Large intestine (tissue), 3 donors: ENCODE data around the gene ADGRL2. TPM values are rescaled to one million over a fixed set of nuclear protein-coding genes. Genes with fewer than 3 reads are reported as not detected.

Experiments used
- DNase-seq, 2 donors: peaks; one replicate each; pipeline versions ENCODE4 v3.0.0 to v3.0.0-alpha.2; 2013
- H3K27ac ChIP-seq: one replicate; pipeline ENCODE4 v1.5.1; 2013; ENCODE audit warnings: low read length
- H3K27me3 ChIP-seq: 2 replicates; pipeline ENCODE4 v1.6.1; 2013; ENCODE audit warnings: low read length; ENCODE audit not compliant: control insufficient read depth, insufficient read depth
- H3K36me3 ChIP-seq: 2 replicates; pipeline ENCODE4 v1.6.1; 2013; ENCODE audit warnings: low read length; ENCODE audit not compliant: control insufficient read depth, insufficient read depth
- H3K4me1 ChIP-seq: one replicate; pipeline ENCODE4 v1.6.1; 2013; ENCODE audit warnings: low read length; ENCODE audit not compliant: control insufficient read depth, insufficient read depth
- H3K4me3 ChIP-seq: one replicate; pipeline ENCODE4 v1.5.1; 2013; ENCODE audit warnings: low read length
- H3K9me3 ChIP-seq: one replicate; pipeline ENCODE4 v1.6.1; 2013; ENCODE audit warnings: mild to moderate bottlenecking, low read depth, low read length, moderate library complexity; ENCODE audit not compliant: control insufficient read depth
- WGBS: methylation state at CpG from one replicate; pipeline ENCODE4 v1.1.5; 2013; ENCODE audit warnings: low lambda C conversion rate; ENCODE audit not compliant: insufficient coverage; 5-methylcytosine and 5-hydroxymethylcytosine counted together
- polyA plus RNA-seq: library from polyadenylated mRNA; unstranded; fragments of 120-200 nt; gene quantifications from one replicate; pipeline ENCODE4 v1.2.1, GENCODE V29; 2013

The ADGRL2 gene
- polyA plus RNA-seq, 1 donor: 60.9 TPM

- Histone ChIP-seq H3K4me1 (no peaks in the 10 kb centered on the region), H3K9me3 (no peaks in the 10 kb centered on the region), H3K27me3 (no peaks in the 10 kb centered on the region), H3K4me3 (no peak overlapping the region), H3K36me3 (no peaks in the 10 kb centered on the region), H3K27ac (no peak overlapping the region)
- DNase-seq: no peak
Measured at GRCh38 chr1:82007804-82008203, 207.1 kb downstream of the ADGRL2 start.

- Histone ChIP-seq H3K4me1 (no peaks in the 10 kb centered on the region), H3K27me3 (no peaks in the 10 kb centered on the region)
Measured at GRCh38 chr1:82013702-82014101, 213.0 kb downstream of the ADGRL2 start.

GRCh38 chr1:82015444-82015843 is 214.7 kb downstream of the ADGRL2 start:
- H3K27ac ChIP-seq: no peak overlapping the region
- no peak overlapping the region for H3K4me3 ChIP-seq
- no CpG with 5 or more reads among the region's 6 CpGs for WGBS
- no peaks in the 10 kb centered on the region for H3K36me3 ChIP-seq
- DNase-seq: no peak
- H3K9me3 ChIP-seq: no peaks in the 10 kb centered on the region
- H3K27me3 ChIP-seq: no peaks in the 10 kb centered on the region
- H3K4me1 ChIP-seq: no peaks in the 10 kb centered on the region

More at GRCh38 chr1:82013702-82014101, 213.0 kb downstream of the ADGRL2 start:
- DNase-seq: no peak
- Histone ChIP-seq H3K36me3 (no peaks in the 10 kb centered on the region), H3K27ac (no peak overlapping the region), H3K4me3 (no peak overlapping the region), H3K9me3 (no peaks in the 10 kb centered on the region)

- no peak for DNase-seq
- 78% methylated on average over 2 of the region's 2 CpGs for WGBS
- H3K36me3 ChIP-seq: no peaks in the 10 kb centered on the region
- H3K4me1 ChIP-seq: no peaks in the 10 kb centered on the region
- H3K27me3 ChIP-seq: no peaks in the 10 kb centered on the region
- H3K9me3 ChIP-seq: peaks cover 3% of the 10 kb centered on the region
- no peak overlapping the region for H3K27ac ChIP-seq
- H3K4me3 ChIP-seq: no peak overlapping the region
Measured at GRCh38 chr1:82018319-82018718, 217.6 kb downstream of the ADGRL2 start.

GRCh38 chr1:82019508-82019907 is 218.8 kb downstream of the ADGRL2 start:
- H3K4me1 ChIP-seq: no peaks in the 10 kb centered on the region
- peak in 1 of 2 donors; percentile 11 for DNase-seq
- no peak overlapping the region for H3K27ac ChIP-seq
- peaks cover 3% of the 10 kb centered on the region for H3K9me3 ChIP-seq
- H3K36me3 ChIP-seq: no peaks in the 10 kb centered on the region
- H3K4me3 ChIP-seq: no peak overlapping the region
- WGBS: no CpG with 5 or more reads among the region's 1 CpG
- H3K27me3 ChIP-seq: no peaks in the 10 kb centered on the region

GRCh38 chr1:82030830-82031229 is 230.1 kb downstream of the ADGRL2 start:
- Histone ChIP-seq H3K27ac (no peak overlapping the region), H3K4me3 (no peak overlapping the region), H3K9me3 (no peaks in the 10 kb centered on the region), H3K4me1 (no peaks in the 10 kb centered on the region), H3K27me3 (no peaks in the 10 kb centered on the region), H3K36me3 (no peaks in the 10 kb centered on the region)
- WGBS: no CpG with 5 or more reads among the region's 3 CpGs
- no peak for DNase-seq

GRCh38 chr1:82032068-82032467 is 231.3 kb downstream of the ADGRL2 start:
- H3K4me1 ChIP-seq: no peaks in the 10 kb centered on the region
- no peak overlapping the region for H3K27ac ChIP-seq
- H3K9me3 ChIP-seq: no peaks in the 10 kb centered on the region
- no peaks in the 10 kb centered on the region for H3K27me3 ChIP-seq
- H3K4me3 ChIP-seq: no peak overlapping the region
- H3K36me3 ChIP-seq: no peaks in the 10 kb centered on the region
- no peak for DNase-seq
- WGBS: no CpG with 5 or more reads among the region's 2 CpGs

GRCh38 chr1:82034812-82035211 is 234.1 kb downstream of the ADGRL2 start:
- DNase-seq: no peak
- Histone ChIP-seq H3K36me3 (no peaks in the 10 kb centered on the region), H3K9me3 (no peaks in the 10 kb centered on the region), H3K4me3 (no peak overlapping the region), H3K27me3 (no peaks in the 10 kb centered on the region), H3K27ac (no peak overlapping the region), H3K4me1 (no peaks in the 10 kb centered on the region)
- no CpG with 5 or more reads among the region's 3 CpGs for WGBS
